HK-2 (cell line): ENCODE results near the gene RAB36.

Experiments
- DNase-seq: peaks from one replicate; pipeline ENCODE4 v3.0.0-alpha.2; 2018; ENCODE audit not compliant: unreplicated experiment

The RAB36 gene, protein sequence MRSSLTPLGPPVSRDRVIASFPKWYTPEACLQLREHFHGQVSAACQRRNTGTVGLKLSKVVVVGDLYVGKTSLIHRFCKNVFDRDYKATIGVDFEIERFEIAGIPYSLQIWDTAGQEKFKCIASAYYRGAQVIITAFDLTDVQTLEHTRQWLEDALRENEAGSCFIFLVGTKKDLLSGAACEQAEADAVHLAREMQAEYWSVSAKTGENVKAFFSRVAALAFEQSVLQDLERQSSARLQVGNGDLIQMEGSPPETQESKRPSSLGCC

DNA sequence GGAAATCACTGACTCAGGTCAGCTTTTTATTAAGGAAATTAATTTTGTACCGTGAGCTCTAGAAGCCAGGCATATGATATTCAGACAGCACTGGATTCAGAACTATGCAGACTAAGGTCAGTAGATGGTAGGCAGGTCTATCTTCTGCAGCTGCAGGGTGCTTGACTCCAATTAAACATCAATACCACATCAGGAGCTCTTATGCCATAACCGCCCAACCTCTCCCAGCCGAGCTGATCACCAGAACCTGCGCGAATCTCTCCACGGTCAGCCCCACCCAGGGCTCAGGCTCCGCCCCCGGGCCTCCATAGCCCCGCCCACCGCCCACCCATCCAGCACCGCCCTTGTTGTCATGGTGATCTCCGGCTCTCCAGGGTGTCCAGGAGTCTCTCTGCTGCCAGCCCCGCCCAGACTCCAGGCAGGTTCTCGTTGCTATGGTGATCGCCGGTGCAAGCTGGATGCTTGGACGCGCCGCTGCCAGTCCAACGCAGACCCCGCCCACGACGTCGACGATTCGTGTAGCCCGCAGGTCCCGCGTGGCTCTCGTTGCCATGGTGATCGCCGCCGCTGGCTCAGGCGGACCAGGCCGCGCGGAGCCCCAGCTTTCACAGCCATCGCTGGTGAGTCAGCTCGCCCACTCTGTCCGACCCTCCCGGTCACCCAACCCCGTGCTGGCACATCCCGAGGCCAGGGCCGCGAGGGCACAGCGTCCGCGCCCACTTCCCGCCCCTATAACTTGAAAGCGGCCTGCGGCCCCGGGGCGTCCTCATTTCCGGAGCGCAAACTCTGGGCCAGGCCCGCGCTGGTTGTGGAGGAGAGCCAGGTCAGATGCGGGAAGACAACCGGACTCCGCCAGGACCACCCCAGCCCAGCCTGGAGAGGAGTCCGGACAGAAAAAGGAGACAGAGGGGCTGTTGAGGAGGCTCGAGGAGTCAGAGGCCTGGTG is at the start of gene RAB36:
TSS of gene RAB36 (plus strand) at position 546 of the 946 bp plus-strand sequence. CDS start 1,140 bp downstream, outside the sequence.
- peak; percentile 97 for DNase-seq

DNA sequence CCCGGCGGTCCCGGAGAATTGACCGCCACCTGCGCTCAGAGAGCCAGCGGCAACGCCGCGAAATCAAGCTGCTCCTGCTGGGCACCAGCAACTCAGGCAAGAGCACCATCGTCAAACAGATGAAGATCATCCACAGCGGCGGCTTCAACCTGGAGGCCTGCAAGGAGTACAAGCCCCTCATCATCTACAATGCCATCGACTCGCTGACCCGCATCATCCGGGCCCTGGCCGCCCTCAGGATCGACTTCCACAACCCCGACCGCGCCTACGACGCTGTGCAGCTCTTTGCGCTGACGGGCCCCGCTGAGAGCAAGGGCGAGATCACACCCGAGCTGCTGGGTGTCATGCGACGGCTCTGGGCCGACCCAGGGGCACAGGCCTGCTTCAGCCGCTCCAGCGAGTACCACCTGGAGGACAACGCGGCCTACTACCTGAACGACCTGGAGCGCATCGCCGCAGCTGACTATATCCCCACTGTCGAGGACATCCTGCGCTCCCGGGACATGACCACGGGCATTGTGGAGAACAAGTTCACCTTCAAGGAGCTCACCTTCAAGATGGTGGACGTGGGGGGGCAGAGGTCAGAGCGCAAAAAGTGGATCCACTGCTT is 49.4 kb upstream of the RAB36 start:
- no peak for DNase-seq

DNA sequence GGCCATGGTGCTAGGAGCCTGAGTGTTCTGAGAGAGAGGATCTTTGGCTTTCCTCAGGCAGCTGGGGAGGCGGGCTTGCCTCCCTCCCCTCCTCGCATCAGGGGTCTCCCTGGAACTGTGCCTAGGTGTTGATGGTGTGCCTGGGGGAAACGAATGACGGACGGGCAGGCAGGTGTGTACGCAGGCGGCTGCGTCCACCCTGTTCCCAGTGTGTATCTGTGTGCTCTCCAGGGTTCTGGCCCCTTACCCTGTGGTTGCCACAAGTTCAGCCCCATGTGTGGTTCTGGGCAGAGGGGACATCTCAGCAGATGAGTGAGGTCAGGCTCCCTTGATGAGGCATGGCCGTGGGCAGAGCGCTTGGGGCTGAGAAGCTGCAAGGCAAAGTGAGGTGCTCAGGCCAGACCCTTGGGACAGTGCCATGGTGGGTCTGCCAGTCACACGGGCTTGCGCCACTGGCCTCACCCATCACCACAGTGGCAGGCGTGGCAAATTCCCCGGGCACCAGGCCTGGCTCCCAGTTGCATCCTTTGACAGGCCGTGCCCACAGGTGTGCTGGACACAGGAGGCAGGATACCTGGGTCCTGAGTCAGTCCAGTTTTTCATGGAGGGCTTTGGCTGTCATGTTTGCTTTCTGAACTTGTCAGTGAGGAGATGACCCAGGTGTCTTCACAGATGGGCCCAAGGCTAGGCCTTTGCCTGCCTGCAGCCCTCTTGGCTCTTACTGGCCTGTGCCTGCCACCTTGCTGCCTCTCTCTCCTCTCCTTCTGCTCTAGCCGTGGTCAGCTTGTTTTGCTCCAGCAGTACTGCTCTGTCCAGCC is 47.7 kb upstream of the RAB36 start:
- DNase-seq: no peak

DNA sequence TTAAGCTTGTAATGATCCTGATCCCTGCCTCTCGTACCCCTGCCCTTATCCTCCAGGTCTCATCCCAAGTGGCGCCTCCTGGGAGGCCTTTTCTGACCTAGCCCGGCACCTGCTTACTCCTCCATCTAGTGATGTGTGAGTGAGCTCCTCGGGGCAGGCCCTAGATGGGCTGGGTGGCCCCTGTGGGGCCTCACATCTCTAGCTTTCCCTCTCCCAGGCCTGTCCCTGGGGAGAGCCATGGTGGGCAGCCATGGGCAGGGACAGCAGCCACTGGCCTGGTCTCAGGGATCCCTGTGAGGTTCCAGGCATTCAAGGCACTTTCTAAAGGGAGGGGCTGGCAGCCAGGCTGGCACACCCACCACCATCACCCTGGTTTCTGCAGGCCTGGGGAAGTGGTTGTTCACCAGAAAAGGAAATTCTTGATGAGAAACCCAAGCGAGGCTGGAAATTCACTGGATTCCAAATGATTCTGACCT is 47.0 kb upstream of the RAB36 start:
- DNase-seq: no peak

DNA sequence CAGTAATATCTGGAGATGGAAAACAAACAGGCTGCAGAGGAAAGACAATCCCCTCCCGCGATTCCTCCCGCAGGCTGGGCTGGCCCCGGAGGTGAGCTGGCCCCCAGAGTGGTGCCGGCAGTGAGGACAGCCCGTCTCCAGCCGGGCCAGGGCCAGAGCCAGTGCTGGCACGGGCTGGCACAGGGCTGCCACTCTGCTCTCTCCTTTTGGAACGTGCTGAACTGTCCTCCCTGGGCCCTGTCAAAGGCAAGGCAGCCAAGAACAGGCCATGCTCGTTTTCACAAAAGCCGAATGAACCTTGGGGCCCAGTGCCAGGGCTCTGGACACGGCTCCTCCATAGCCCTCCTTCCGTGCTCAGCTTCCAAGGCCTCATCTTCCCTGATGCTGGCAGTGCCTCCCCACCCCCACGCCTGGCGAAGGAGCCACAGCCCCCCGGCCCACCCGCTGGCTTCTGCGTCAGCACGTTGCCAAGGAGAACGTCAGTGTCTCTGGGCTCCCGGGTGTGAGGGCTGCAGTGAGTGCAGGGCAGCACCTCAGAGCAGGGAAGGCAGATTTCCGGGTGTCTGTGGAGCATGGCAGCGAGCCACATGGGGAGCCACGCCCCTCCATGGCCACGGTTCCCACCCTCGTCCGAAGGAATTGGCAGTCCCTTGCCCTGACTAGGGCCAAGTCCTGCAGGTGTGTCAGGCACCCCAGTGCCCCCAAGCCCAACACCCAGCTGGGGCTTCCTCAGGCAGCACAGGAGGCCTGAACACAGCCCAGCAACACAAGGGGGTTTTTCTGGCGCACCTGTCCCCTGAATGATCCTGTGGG is 46.4 kb upstream of the RAB36 start:
- DNase-seq: no peak

DNA sequence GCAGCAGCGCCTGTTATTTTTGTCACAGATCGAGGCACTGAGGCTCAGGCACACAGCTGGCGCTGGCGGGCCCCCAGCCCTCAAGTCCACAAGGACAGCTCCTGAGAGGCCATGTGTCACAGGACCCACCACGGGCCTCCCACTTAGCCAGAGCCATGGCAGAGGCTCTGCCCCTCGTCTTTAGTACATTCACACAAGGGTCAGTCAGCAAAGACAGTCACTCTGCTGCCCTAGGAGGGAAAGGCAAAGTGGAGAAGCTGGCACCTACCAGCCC is 45.8 kb upstream of the RAB36 start:
- no peak for DNase-seq

DNA sequence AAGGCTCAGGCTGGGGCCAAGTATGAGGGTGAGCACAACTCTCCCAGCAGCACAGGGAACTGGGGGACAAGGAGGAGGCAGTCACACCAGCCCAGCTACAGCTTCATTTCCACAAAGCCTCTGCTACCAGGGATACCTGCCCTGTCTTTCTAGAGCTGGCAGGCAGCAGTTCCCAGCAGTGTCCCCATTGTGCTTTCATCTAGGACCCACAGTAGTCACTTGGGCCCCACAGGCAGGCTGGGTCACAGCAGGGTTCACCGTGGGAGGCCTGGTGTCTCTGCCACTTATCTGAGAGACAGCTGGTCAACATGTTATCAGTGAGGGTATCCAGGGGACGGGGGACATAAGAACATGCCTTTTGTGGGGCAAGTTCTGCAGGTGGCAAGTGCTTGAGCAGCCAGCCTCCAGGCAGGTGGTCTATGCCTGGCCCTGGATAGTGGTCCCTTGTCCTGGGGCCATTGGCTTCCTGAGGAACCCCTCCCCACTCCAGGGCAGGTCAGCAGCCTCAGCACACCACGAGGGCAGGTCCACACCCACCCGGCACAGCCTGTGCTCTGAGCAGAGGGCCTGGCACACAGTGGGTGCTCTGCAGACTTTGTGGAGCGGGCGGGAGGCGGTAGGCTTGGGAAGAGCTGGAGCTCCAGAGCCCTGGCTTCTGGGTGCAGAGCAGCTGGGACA is 45.0 kb upstream of the RAB36 start:
- no peak for DNase-seq

DNA sequence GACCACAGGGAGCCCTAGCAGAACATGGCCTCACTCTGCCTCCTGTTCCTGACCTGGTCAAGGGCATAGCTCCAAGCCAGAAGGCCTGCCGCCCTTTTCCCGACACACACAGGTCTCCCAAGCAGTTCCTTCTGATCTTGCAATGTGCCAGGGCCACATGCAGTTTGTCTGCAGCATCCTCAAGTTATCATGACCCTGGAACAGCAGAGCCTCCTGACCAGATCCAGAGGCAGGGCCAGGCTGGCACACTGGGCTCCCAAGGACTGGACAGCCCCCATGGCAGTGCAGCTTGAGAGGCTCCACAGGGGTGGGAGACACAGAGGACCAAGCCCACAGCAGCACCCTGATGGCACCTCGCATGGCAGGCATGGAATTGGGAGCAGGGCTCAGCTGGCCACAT is 43.8 kb upstream of the RAB36 start:
- DNase-seq: no peak

DNA sequence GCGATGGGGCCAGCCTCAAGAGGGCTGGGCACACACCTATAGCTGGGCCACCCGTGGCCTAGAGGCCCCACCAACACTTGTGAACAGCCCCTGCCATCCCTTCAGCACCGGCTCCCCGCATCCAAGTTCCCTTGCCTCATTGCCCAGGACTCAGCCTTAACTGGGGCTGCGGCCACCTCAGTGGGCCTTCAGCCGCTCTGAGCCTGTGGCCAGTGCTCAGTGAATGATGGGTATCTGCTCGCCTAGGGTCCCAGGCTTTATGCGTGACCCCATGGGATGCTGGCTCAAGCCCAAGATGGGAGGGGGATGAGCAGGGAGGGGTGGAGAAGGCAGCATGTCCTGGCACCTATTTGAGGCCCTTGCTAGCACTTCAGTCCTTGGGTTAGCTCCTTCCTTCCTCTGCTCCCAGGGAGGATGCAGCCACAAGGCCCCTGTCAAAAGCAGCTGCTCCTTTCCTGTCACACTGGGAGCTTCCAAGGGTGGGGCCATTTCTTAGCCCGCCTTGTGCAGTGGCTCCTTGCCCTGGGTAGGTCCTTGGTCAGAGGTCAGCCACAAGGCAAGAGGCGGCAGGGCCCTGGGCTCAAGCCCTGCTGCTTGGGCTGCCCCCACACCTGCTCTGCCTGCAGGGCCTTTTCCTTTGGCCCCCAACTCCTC is 43.1 kb upstream of the RAB36 start:
- no peak for DNase-seq

DNA sequence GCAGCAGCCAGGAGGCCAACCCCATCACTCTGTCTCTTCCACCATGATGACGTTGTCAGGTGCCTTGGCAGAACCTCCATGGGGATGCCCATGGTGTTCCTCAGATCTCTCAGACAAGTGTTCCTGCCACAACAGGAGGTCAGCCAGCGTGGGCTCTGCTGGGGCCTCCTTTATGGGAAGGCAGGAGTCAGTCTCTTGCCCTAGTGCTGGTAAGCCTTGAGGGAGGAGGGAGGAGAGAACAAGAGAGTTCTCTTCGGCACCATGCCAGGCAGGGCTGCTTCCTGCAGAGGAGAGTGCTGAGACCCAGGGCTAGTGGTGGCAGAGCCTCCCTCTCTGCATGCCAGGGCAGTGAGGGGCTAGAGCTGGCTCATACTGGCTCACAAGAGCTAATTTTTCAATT is 42.5 kb upstream of the RAB36 start:
- DNase-seq: no peak

DNA sequence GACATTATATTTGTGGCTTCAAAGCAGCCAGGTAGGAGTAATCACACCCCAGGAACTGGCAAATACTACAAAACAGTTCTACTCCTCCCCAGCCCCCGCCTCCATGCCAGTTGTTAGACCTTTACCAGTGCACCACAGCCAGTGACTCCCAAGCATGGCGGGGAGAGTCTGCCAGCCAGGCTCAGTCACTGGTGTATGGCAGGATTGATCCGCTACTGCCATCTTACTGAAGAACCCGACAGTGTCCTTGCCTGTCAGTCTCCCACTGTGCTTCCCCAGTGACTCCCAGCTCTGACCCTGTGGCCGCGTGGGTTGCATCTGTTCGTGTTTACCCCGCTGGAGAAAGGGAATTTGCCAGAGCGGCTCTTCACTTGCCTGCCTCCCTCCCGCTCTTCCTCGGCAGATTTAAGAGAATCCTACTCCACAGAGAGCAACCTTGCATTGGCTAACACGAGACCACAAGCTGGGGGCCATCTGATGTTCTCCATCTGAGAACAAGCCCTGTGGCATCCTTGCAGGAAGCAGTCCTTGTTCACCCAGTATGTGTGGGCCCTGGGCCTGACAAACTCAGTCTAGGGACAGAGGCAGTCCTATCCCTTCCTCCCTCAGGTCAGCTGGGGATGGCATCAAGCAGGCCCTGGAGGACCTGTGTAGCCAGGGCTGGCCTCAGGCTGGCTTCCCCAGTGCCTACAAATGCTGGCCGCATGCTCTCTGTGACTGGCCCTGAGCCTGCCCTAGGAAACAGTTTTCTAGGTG is 41.9 kb upstream of the RAB36 start:
- DNase-seq: no peak

DNA sequence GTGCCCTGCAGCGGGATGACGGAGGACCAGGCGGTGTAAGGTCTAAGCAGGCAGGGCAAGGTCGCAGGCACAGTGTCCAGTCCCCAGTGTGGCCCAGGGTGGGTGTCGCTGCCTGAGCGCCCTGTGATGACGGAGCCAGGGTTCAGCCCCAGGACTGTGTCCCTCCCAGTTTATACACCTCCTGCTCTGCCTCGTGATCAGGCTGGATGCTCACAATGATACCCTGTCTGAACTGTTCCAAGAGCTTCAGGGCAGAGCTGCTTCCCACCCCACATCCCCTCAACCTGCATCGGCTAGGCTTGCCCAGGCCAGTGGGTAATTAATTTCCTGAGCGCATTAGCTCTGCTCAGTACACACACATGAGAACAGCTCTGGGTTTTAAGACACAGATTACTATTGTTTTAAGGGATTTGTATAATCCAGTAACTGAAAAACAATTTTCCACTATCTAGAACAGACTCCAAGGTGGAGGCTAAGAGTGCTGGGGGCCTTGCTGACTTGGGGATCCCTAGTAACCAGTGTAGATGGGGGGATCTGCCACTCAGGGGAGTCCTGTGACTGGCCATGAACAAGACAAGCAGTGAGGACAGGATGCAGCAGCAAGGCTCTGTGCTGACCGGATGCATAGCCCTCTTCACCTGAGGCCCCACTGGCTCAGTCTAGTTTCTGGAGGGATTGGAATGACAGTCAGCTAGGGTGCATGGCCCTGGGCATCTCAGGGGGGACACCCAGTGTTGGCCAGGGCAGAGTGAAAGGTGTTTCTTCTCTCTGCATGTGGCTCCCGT is 40.9 kb upstream of the RAB36 start:
- DNase-seq: no peak

DNA sequence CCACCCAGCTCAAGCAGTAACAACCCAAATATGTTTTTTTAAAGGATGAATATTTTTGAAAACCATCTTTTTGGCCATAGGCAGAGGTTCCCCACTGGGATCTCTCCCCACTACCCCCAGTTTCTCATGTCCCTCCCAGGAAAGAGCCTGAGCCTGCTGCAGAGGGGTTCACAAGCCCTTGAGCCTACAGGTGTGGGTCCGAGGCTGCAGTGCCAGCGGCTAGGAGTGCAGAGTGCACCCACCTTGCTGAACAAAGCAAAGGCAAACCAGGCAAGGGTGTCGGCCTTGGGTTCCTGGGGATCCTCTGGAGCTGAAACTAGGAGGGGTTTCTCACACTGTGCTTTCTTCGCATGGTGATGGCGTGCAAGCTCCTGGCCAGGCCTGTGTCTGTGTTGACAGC is 40.0 kb upstream of the RAB36 start:
- DNase-seq: no peak

DNA sequence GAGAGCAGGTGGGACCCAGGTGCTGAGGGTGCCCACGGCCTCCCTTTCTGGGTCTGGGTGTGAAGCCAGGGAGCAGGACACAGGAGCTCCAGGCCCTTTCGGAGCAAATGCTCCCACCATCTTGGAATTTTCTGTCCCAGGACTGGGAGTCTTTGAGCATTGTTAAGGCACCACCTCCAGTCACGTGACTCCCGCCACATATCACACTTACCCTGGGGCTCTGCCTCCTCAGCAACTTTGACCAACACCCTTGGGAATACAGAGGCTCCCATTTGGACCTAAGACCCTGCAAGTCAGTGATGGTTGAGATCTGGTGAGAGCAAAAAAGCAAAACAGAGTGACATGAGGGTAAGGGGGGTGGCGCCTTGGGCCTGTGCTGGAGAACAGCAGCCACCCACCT is 39.4 kb upstream of the RAB36 start:
- DNase-seq: no peak

DNA sequence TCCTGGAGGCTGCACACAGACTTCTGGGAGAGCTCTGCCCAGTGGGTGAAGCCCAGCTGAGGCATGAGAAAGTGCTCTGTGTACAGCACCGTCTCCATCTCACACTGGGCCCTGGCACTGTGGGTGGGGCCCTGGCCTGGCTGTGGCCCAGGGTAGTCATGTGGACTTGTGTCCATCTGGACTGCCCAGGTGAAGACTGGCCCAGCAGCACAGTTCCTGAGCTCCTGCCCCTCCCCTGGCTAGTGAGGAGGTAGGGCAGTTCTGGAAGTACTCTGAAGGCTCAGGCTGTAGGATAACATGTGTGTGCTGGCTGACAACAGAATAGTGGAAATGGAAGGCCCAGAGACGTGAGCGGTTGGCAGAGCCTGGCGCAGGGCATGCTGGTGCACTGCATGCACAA is 38.9 kb upstream of the RAB36 start:
- no peak for DNase-seq

DNA sequence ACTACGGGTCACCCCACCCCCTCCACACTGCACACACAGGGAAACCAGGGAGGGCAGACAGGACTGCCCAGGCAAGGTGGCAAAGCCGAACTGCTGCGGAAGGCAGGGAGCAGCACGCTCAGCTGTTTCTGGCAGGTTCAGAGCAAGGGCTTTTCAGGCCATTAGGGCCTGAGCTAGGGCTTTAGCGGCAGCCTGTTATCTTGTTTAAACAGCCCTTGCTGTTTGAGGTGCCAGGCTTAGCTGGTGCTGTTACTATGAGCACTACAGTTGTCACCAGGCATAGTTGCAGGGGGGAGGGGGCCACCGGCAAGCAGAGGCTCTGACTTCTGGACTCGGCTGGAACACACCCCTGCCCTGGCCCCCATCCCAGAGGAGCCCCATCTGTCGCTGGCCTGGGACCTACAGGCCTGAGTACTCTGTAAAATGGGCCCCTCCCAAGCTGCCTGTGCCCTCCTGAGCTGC is 38.3 kb upstream of the RAB36 start:
- no peak for DNase-seq

DNA sequence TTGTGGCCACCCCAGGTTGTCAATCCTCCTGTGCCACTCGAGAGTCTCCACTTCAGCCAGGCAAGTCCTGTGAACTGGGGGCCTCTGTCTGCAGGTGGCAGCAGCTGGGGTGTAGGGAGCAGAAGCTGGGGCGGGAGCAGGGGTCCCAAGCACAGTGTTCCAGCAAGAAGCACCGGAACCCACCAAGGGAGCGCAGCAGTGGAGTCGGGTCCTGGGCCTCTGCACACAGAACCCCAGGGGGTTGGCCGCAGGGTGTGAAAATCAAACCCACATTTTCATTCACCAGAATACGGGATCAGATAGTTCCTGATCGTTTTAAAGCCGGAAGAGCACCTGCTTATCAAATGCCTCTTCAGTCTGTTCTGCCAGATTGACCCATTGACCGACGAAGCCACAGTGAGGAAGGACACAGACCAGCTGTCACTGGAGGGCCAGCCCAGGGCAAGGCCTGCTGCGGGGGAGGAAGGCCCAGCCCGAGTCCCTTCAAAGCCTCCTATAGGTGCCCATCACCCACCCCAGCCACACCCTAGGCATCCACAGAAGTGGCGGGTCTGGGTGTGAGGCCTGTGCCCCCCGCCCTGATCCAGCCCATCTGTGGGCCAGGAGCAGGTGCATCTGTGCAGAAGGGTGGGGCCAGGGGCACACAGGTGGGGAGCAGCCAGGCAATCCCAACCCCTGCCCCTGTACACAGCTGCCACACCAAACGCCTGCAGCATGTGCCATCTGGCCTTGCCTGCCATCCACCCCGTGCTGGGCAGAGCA is 37.6 kb upstream of the RAB36 start:
- no peak for DNase-seq
